ENCODE measurements around the gene SRSF8.

GRCh38 chr11:95059046-95059445 is 7.7 kb upstream of the SRSF8 start:
- TF ChIP-seq CTCF (IDR thresholded peaks at IDR 0.05) (no peak), POLR2A (IDR thresholded peaks at IDR 0.05) (no peak)

All from uterus (tissue), 2 donors.